H9 (cell line): ENCODE measurements around the gene USP40. TPM values are rescaled to one million over a fixed set of nuclear protein-coding genes. Genes with fewer than 3 reads are reported as not detected.
A peak's percentile ranks its signal among the peaks of the same experiment; 100 is the strongest.

Experiments used
- DNase-seq: peaks from one replicate; pipeline ENCODE4 v3.0.0-alpha.2; 2017
- H2AFZ ChIP-seq: one replicate; pipeline ENCODE4 v1.6.1; 2013; ENCODE audit warnings: mild to moderate bottlenecking, low read length, control low read depth, moderate library complexity
- H2AK5ac ChIP-seq: 2 replicates; pipeline ENCODE4 v1.6.1; 2013; ENCODE audit warnings: low read length, control low read depth, mixed read lengths; ENCODE audit not compliant: insufficient read length
- H2BK120ac ChIP-seq: one replicate; pipeline ENCODE4 v1.6.1; 2013; ENCODE audit warnings: low read depth, mild to moderate bottlenecking, low read length, control low read depth, inconsistent platforms; ENCODE audit not compliant: poor library complexity, severe bottlenecking
- H2BK12ac ChIP-seq: 2 replicates; pipeline ENCODE4 v1.6.1; 2013; ENCODE audit warnings: low read length, control low read depth, mixed read lengths, low read depth; ENCODE audit not compliant: insufficient read length
- H2BK15ac ChIP-seq: 2 replicates; pipeline ENCODE4 v1.6.1; 2013; ENCODE audit warnings: low read depth, low read length, control low read depth
- H2BK20ac ChIP-seq: one replicate; pipeline ENCODE4 v1.6.1; 2013; ENCODE audit warnings: low read depth, mild to moderate bottlenecking, low read length, control low read depth, inconsistent platforms; ENCODE audit not compliant: poor library complexity, severe bottlenecking
- H2BK5ac ChIP-seq: 2 replicates; pipeline ENCODE4 v1.6.1; 2013; ENCODE audit warnings: low read length, control low read depth, mixed read lengths; ENCODE audit not compliant: insufficient read length
- H3K14ac ChIP-seq: 2 replicates; pipeline ENCODE4 v1.6.1; 2013; ENCODE audit warnings: low read length, control low read depth; ENCODE audit not compliant: insufficient read depth
- H3K18ac ChIP-seq: 2 replicates; pipeline ENCODE4 v1.6.1; 2013; ENCODE audit warnings: low read depth, mild to moderate bottlenecking, mixed read lengths, low read length, control low read depth; ENCODE audit not compliant: insufficient read length
- H3K23ac ChIP-seq: 2 replicates; pipeline ENCODE4 v1.6.1; 2013; ENCODE audit warnings: low read length, control low read depth, mixed read lengths, low read depth; ENCODE audit not compliant: insufficient read length
- H3K23me2 ChIP-seq: 2 replicates; pipeline ENCODE4 v1.6.1; 2013; ENCODE audit warnings: low read depth, mild to moderate bottlenecking, mixed read lengths, low read length, control low read depth; ENCODE audit not compliant: insufficient read length, poor library complexity, severe bottlenecking
- H3K27ac ChIP-seq: 2 replicates; pipeline ENCODE4 v1.5.1; 2013; ENCODE audit warnings: low read length, control low read depth, mixed read lengths, low read depth; ENCODE audit not compliant: insufficient read length
- H3K27me3 ChIP-seq: 2 replicates; pipeline ENCODE4 v1.6.1; 2013; ENCODE audit warnings: low read length, control low read depth, inconsistent platforms; ENCODE audit not compliant: insufficient read depth
- H3K4ac ChIP-seq: 2 replicates; pipeline ENCODE4 v1.6.1; 2013; ENCODE audit warnings: low read depth, mild to moderate bottlenecking, control low read depth, inconsistent platforms, low read length, moderate library complexity
- H3K4me1 ChIP-seq: 2 replicates; pipeline ENCODE4 v1.6.1; 2013; ENCODE audit warnings: low read length, control low read depth, inconsistent platforms; ENCODE audit not compliant: insufficient read depth
- H3K4me2 ChIP-seq: 2 replicates; pipeline ENCODE4 v1.6.1; 2013; ENCODE audit warnings: low read length, control low read depth, mixed read lengths; ENCODE audit not compliant: insufficient read length, insufficient read depth
- H3K56ac ChIP-seq: 2 replicates; pipeline ENCODE4 v1.6.1; 2013; ENCODE audit warnings: low read depth, mild to moderate bottlenecking, mixed read lengths, low read length, control low read depth; ENCODE audit not compliant: insufficient read length
- H3K79me1 ChIP-seq: 2 replicates; pipeline ENCODE4 v1.6.1; 2013; ENCODE audit warnings: low read depth, mild to moderate bottlenecking, moderate library complexity, low read length, control low read depth, inconsistent platforms; ENCODE audit not compliant: insufficient read depth, poor library complexity, severe bottlenecking
- H3K79me2 ChIP-seq: 2 replicates; pipeline ENCODE4 v1.6.1; 2013; ENCODE audit warnings: low read length, control low read depth, inconsistent platforms; ENCODE audit not compliant: insufficient read depth
- H3K9ac ChIP-seq: 2 replicates; pipeline ENCODE4 v1.6.1; 2013; ENCODE audit warnings: low read length, control low read depth, mixed read lengths; ENCODE audit not compliant: insufficient read length; ENCODE audit errors: extremely low read depth
- H3K9me3 ChIP-seq: one replicate; pipeline ENCODE4 v1.6.1; 2013; ENCODE audit warnings: low read depth, low read length, inconsistent platforms; ENCODE audit not compliant: control insufficient read depth
- H3T11ph ChIP-seq: one replicate; pipeline ENCODE4 v1.6.1; 2013; ENCODE audit warnings: mild to moderate bottlenecking, low read length, control low read depth, inconsistent platforms
- H4K20me1 ChIP-seq: one replicate; pipeline ENCODE4 v1.6.1; 2013; ENCODE audit not compliant: control insufficient read depth, insufficient read length, insufficient read depth
- H4K5ac ChIP-seq: 2 replicates; pipeline ENCODE4 v1.6.1; 2013; ENCODE audit warnings: low read depth, mild to moderate bottlenecking, mixed read lengths, low read length, control low read depth; ENCODE audit not compliant: insufficient read length
- H4K8ac ChIP-seq: replicated peaks from 2 replicates; pipeline ENCODE4 v1.6.1; 2013; ENCODE audit warnings: low read length, control low read depth, mixed read lengths, low read depth; ENCODE audit not compliant: insufficient read length
- H4K91ac ChIP-seq: 2 replicates; pipeline ENCODE4 v1.6.1; 2013; ENCODE audit warnings: low read depth, mild to moderate bottlenecking, moderate library complexity, mixed read lengths, low read length, control low read depth; ENCODE audit not compliant: insufficient read length
- H3K27ac Mint-ChIP-seq, 3 experiments: 2 replicates in 2 of 3; 3 replicates in 1 of 3; pipeline ENCODE4 v1.8.0; 2020 to 2021; ENCODE audit warnings: mixed read lengths in 3 of 3, mild to moderate bottlenecking in 1 of 3, moderate library complexity in 1 of 3
- H3K27me3 Mint-ChIP-seq: 2 replicates; pipeline ENCODE4 v1.8.0; 2021; ENCODE audit warnings: low read depth, mild to moderate bottlenecking, moderate library complexity, mixed read lengths
- H3K36me3 Mint-ChIP-seq, 3 experiments: 2 replicates in 2 of 3; 3 replicates in 1 of 3; pipeline ENCODE4 v1.8.0; 2020 to 2021; ENCODE audit warnings: low read depth in 3 of 3, mixed read lengths in 3 of 3; ENCODE audit not compliant: insufficient read depth in 1 of 3
- H3K4me1 Mint-ChIP-seq, 2 experiments: 2 replicates each; pipeline ENCODE4 v1.8.0; 2020; ENCODE audit warnings: mixed read lengths in 2 of 2
- H3K4me3 Mint-ChIP-seq, 2 experiments: 2 replicates in 1 of 2; 3 replicates in 1 of 2; pipeline ENCODE4 v1.8.0; 2020 to 2021; ENCODE audit warnings: mild to moderate bottlenecking in 2 of 2, mixed read lengths in 2 of 2, moderate library complexity in 1 of 2
- H3K9me3 Mint-ChIP-seq, 2 experiments: 2 replicates in 1 of 2; 3 replicates in 1 of 2; pipeline ENCODE4 v1.8.0; 2020; ENCODE audit warnings: mild to moderate bottlenecking in 2 of 2, mixed read lengths in 2 of 2, moderate library complexity in 1 of 2
- CTCF ChIP-seq: fragments of 200-600 bp; sonication (generic); conservative IDR thresholded peaks from 3 replicates; pipeline ENCODE4 v1.8.0; 2021; ENCODE audit warnings: antibody characterized with exemption, mild to moderate bottlenecking
- WGBS: extraction: QIAGEN DNeasy Blood & Tissue Kit; methylation state at CpG from one replicate; pipeline ENCODE4 v1.1.7; 2013; ENCODE audit warnings: missing lambda C conversion rate, low lambda C conversion rate, mixed read lengths; ENCODE audit not compliant: insufficient read length; ENCODE audit errors: extremely low coverage; 5-methylcytosine and 5-hydroxymethylcytosine counted together
- total RNA-seq: library from RNA; stranded (reverse); gene quantifications from 2 replicates; pipeline ENCODE4 v1.2.1, GENCODE V29; 2021

The USP40 gene
- total RNA-seq, 1 experiment from 2014 or later: 7.5 TPM

- H3K27ac ChIP-seq: no peak overlapping the region
Observed at GRCh38 chr2:233433794-233434193, 132.8 kb downstream of the USP40 start.

More at GRCh38 chr2:233433794-233434193, 132.8 kb downstream of the USP40 start:
- no peak for TF ChIP-seq CTCF
- no peak overlapping the region for H3T11ph ChIP-seq
- H3K14ac ChIP-seq: no peak overlapping the region
- H3K27me3 Mint-ChIP-seq: no peaks in the 10 kb centered on the region
- no peaks in the 10 kb centered on the region for H3K4me1 ChIP-seq
- H2BK15ac ChIP-seq: no peak overlapping the region
- no peaks in the 10 kb centered on the region; a peak in 1 of 5 replicates for H3K9me3 Mint-ChIP-seq
- no CpG with 5 or more reads among the region's 1 CpG for WGBS
- H2BK12ac ChIP-seq: no peak overlapping the region
- H2BK5ac ChIP-seq: no peak overlapping the region
- peaks cover 0 to 3% (median 2%) of the 10 kb centered on the region in 3 experiments; a peak in 1 of 7 replicates for H3K36me3 Mint-ChIP-seq
- H3K4me1 Mint-ChIP-seq: no peaks in the 10 kb centered on the region
- no peak overlapping the region for H2BK120ac ChIP-seq
- H2AFZ ChIP-seq: no peak overlapping the region
- H4K5ac ChIP-seq: no peak overlapping the region
- no peaks in the 10 kb centered on the region for H3K79me1 ChIP-seq
- H3K18ac ChIP-seq: no peak overlapping the region
- no peak overlapping the region for H3K27ac Mint-ChIP-seq
- H4K91ac ChIP-seq: no peak overlapping the region
- no peak overlapping the region for H3K4ac ChIP-seq
- no peak overlapping the region for H2AK5ac ChIP-seq
- H3K23me2 ChIP-seq: no peaks in the 10 kb centered on the region
- no peaks in the 10 kb centered on the region for H4K20me1 ChIP-seq
- H2BK20ac ChIP-seq: no peak overlapping the region
- H3K56ac ChIP-seq: no peak overlapping the region
- H3K79me2 ChIP-seq: no peaks in the 10 kb centered on the region
- no peaks in the 10 kb centered on the region for H3K27me3 ChIP-seq
- no peaks in the 10 kb centered on the region for H3K9me3 ChIP-seq
- no peak overlapping the region for H4K8ac ChIP-seq
- H3K4me2 ChIP-seq: no peak overlapping the region
- no peak overlapping the region for H3K4me3 Mint-ChIP-seq
- peak; percentile 0 for DNase-seq
- no peak overlapping the region for H3K23ac ChIP-seq
- H3K9ac ChIP-seq: no peak overlapping the region
